ENCODE data around the gene OPN1LW. TPM values are rescaled to one million over a fixed set of nuclear protein-coding genes. Genes with fewer than 3 reads are reported as not detected.
A peak's percentile ranks its signal among the peaks of the same experiment; 100 is the strongest.

The OPN1LW gene
- total RNA-seq, 4 donors from 2014 or later, result not detected

DNA sequence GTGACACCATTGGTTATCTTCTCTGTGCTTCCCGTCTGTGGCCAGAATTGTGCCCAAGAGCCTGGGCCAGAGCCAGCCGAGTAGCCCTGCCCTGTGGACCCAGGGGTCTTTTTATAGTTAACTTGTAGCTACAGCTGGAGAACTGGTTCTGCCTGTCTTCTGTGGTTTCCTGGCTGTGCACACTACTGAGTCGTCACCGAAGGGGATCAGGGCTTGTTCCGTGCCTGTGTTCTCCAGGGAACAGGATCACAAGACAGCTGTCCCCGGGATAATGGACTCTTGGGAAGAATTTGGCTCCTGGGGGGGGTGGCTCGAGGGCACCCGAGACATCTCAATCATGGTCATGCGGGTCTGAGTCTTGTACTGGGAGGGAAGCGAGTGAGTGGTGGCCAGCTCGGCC, 22.1 kb upstream of the OPN1LW start:
- H3K4me3 ChIP-seq, result no peak overlapping the region
- TF ChIP-seq EP300 (IDR thresholded peaks at IDR 0.05), result no peak
- TF ChIP-seq, protein P1, sequence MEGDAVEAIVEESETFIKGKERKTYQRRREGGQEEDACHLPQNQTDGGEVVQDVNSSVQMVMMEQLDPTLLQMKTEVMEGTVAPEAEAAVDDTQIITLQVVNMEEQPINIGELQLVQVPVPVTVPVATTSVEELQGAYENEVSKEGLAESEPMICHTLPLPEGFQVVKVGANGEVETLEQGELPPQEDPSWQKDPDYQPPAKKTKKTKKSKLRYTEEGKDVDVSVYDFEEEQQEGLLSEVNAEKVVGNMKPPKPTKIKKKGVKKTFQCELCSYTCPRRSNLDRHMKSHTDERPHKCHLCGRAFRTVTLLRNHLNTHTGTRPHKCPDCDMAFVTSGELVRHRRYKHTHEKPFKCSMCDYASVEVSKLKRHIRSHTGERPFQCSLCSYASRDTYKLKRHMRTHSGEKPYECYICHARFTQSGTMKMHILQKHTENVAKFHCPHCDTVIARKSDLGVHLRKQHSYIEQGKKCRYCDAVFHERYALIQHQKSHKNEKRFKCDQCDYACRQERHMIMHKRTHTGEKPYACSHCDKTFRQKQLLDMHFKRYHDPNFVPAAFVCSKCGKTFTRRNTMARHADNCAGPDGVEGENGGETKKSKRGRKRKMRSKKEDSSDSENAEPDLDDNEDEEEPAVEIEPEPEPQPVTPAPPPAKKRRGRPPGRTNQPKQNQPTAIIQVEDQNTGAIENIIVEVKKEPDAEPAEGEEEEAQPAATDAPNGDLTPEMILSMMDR (IDR thresholded peaks at IDR 0.05), result no peak
- TF ChIP-seq POLR2A (IDR thresholded peaks at IDR 0.05; ENCODE audit: low read depth), result no peak
- TF ChIP-seq POLR2AphosphoS5 (IDR thresholded peaks at IDR 0.05), result no peak
- H3K36me3 ChIP-seq, result no peaks in the 10 kb centered on the region
- H3K27ac ChIP-seq (replicated peaks in 1 of 4), result peak overlapping the region in 1 of 4 donors; percentile 33
- no peak for DNase-seq (ENCODE audit: extremely low spot score)
- peaks cover 0 to 6% (median 0%) of the 10 kb centered on the region in 4 donors for H3K9me3 ChIP-seq
- H3K4me1 ChIP-seq, result no peaks in the 10 kb centered on the region
- intact Hi-C loops (cut with DNase I), result no loop called here
- 73% methylated on average over 8 of the region's 11 CpGs for WGBS
- peaks cover 0 to 3% (median 0%) of the 10 kb centered on the region in 4 donors for H3K27me3 ChIP-seq

DNA sequence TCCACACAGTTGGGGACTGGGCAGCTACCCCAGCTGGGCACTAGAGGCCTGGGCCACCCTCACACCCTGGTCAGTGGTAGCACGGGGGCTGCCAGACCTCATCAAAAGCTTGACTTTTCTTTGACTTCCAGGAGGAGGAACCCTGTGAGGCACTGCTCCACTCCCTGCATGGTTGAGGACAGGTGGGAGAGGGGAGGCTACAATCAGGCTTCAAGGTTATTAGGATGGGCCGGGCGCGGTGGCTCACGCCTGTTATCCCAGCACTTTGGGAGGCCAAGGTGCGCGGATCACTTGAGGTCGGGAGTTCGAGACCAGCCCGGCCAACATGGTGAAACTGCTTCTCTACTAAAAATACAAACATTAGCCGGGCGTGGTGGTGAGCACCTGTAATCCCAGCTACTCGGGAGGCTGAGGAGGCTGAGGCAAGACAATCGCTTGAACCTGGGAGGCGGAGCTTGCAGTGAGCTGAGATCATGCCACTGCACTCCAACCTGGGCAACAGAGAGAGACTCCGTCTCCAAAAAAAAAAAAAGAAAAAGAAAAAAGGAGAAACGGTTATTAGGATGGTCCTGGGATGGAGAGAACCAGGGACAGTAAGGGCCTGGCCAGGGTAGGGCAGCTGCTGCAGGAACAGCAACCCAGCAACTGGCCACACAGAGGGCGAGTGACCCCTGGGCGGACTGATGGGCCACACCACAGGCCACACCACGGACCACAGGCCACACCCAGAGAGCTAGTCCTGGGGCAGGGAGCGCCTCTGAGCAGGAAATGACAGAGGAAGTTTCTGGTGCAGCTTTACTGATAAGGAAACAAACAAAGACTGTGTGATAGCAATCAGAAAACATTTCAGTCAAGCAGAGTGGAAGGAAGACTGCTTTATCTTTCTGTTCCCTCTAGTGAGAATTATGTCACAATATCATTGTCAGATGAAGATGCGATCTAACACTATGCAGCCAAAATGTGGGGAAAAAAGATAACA, 20.5 kb upstream of the OPN1LW start:
- no peak overlapping the region for H3K4me3 ChIP-seq
- no peak for TF ChIP-seq POLR2A (IDR thresholded peaks at IDR 0.05; ENCODE audit: low read depth)
- TF ChIP-seq, protein P1 (IDR thresholded peaks at IDR 0.05), result no peak
- TF ChIP-seq POLR2AphosphoS5 (IDR thresholded peaks at IDR 0.05), result no peak
- no peak for TF ChIP-seq EP300 (IDR thresholded peaks at IDR 0.05)
- H3K36me3 ChIP-seq, result no peaks in the 10 kb centered on the region
- peaks cover 0 to 3% (median 0%) of the 10 kb centered on the region in 4 donors for H3K27me3 ChIP-seq
- DNase-seq (ENCODE audit: extremely low spot score), result no peak
- H3K27ac ChIP-seq (replicated peaks in 1 of 4), result no peak overlapping the region
- intact Hi-C loops (cut with DNase I), result no loop called here
- WGBS, result 71% methylated on average over 12 of the region's 22 CpGs
- no peaks in the 10 kb centered on the region for H3K4me1 ChIP-seq
- peaks cover 0 to 6% (median 0%) of the 10 kb centered on the region in 4 donors for H3K9me3 ChIP-seq

DNA sequence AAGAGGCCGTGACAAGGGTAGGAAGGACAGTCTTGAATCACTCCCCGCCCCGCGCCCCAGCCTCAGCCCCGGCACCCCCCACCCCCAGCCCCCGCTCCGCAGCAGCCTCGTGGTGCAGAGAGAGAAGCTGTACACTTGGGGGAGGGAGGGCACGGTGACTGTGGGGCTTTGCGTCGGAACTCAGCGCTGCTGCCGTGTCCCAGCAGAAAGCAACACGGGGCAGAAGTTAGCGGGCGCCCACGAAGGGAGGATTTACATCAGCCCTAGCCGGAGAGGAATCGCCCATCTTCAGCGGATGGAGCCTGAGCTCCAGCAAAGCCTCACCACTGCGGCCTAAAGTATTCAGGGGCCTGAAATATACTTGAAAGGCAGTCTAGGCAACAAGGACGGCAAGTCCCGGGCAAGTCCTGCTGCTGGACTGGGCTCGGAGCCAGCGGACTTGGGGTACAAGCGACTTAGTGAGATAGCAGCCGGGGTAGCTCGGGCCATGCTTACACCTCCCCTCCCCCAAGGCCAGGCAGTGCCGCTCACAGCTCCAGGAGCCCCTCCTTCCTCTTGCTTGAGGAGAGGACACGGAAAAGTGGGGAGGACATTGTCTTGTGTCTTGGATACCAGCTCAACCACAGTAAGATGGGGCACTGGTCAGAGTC, 18.5 kb upstream of the OPN1LW start:
- Histone ChIP-seq H3K27me3 (peaks cover 0 to 3% (median 0%) of the 10 kb centered on the region in 4 donors), H3K9me3 (peaks cover 0 to 4% (median 0%) of the 10 kb centered on the region in 4 donors), H3K27ac (replicated peaks in 1 of 4) (no peak overlapping the region), H3K36me3 (no peaks in the 10 kb centered on the region), H3K4me3 (no peak overlapping the region), H3K4me1 (no peaks in the 10 kb centered on the region)
- intact Hi-C loops (cut with DNase I), result no loop called here
- WGBS, result 78% methylated on average over 24 of the region's 30 CpGs
- TF ChIP-seq POLR2A (IDR thresholded peaks at IDR 0.05; ENCODE audit: low read depth) (no peak), POLR2AphosphoS5 (IDR thresholded peaks at IDR 0.05) (no peak), EP300 (IDR thresholded peaks at IDR 0.05) (no peak)
- TF ChIP-seq, protein P1 (IDR thresholded peaks at IDR 0.05), result no peak
- DNase-seq (ENCODE audit: extremely low spot score), result no peak

DNA sequence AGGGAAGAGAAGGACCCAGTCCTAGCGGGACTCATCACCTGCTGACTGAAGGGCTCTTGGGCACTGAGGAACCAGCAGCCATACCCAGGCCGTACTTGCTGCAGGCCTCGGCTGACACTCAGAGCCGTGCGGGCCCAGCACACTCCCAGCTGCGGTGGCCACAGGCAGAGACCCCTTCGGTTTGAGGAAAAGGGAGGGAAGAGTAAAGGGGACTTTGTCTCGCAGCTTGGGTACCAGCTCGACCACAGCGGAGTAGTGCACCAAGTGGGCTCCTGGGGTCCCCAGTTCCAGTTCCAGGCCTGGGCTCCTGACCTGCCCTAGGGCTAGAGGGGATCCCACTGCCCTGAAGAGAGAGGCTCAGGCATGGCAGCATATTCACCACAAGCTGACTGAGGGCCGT, 17.9 kb upstream of the OPN1LW start:
- no peak overlapping the region for H3K27ac ChIP-seq (replicated peaks in 1 of 4)
- no peaks in the 10 kb centered on the region for H3K36me3 ChIP-seq
- intact Hi-C loops (cut with DNase I), result no loop called here
- WGBS, result 96% methylated on average over 10 of the region's 11 CpGs
- TF ChIP-seq EP300 (IDR thresholded peaks at IDR 0.05) (no peak), POLR2A (IDR thresholded peaks at IDR 0.05; ENCODE audit: low read depth) (no peak), POLR2AphosphoS5 (IDR thresholded peaks at IDR 0.05) (no peak)
- TF ChIP-seq, protein P1 (IDR thresholded peaks at IDR 0.05), result no peak
- no peak overlapping the region for H3K4me3 ChIP-seq
- no peaks in the 10 kb centered on the region for H3K4me1 ChIP-seq
- peaks cover 0 to 3% (median 0%) of the 10 kb centered on the region in 4 donors for H3K27me3 ChIP-seq
- no peak for DNase-seq (ENCODE audit: extremely low spot score)
- no peaks in the 10 kb centered on the region for H3K9me3 ChIP-seq
